ENCODE measurements around the gene KRT33B. TPM values are rescaled to one million over a fixed set of nuclear protein-coding genes. Genes with fewer than 3 reads are reported as not detected.

KRT33B gene
- total and polyA plus RNA-seq, 2 of the 8 experiments (the other 6 are each of a cell fraction or from before 2014, with no cell fraction given) = not detected

DNA sequence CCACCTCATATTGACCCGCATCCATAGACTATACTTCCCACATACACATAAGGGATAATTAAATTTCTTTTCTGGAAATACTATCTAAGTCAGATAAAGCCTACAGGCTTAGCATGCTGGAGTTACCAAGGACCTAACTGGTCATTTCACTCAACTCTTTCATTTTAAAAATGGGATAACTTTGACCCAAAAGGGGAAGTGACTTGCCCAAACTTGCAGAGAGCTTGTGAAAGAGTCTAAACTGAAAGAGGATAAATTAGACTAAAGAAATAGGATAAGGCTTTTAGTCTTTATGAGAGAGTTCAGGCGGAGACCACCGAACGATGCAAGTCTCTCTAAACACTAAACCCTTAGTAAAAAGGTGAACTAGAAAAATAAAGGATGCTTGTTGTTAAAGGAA lies 15.1 kb downstream of the KRT33B start:
- DNase-seq (ENCODE audit: low read depth in 1 of 2, low spot score in 2 of 2) (no peak), FAIRE-seq (no peak)
- H3K4me1 ChIP-seq (replicated peaks in 1 of 4; ENCODE audit: control insufficient read depth in 3 of 4, insufficient read depth in 4 of 4, low read length in 3 of 4) = no peaks in the 10 kb centered on the region
- TF ChIP-seq YY1 (IDR thresholded peaks at IDR 0.05; ENCODE audit: low read depth, low read length) (no peak), SUZ12 (IDR thresholded peaks at IDR 0.05; ENCODE audit: low read length) (no peak), MAFK (IDR thresholded peaks at IDR 0.05; ENCODE audit: low read depth, low read length) (no peak), BACH1 (IDR thresholded peaks at IDR 0.05; ENCODE audit: low read length) (no peak)
- TF ChIP-seq, protein P1, sequence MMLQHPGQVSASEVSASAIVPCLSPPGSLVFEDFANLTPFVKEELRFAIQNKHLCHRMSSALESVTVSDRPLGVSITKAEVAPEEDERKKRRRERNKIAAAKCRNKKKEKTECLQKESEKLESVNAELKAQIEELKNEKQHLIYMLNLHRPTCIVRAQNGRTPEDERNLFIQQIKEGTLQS (IDR thresholded peaks at IDR 0.05; ENCODE audit: insufficient read depth, low read depth, low read length) = no peak
- TF ChIP-seq, protein P2, sequence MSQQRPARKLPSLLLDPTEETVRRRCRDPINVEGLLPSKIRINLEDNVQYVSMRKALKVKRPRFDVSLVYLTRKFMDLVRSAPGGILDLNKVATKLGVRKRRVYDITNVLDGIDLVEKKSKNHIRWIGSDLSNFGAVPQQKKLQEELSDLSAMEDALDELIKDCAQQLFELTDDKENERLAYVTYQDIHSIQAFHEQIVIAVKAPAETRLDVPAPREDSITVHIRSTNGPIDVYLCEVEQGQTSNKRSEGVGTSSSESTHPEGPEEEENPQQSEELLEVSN (IDR thresholded peaks at IDR 0.05) = no peak

More for the DNA sequence above, 15.1 kb downstream of the KRT33B start:
- H3K4me2 ChIP-seq (ENCODE audit: insufficient read depth in 1 of 2, low read depth in 2 of 2, low read length in 2 of 2) = no peak overlapping the region
- H2AFZ ChIP-seq (ENCODE audit: low read length) = no peak overlapping the region
- H2BK120ac ChIP-seq (replicated peaks; ENCODE audit: low read depth, low read length) = no peak overlapping the region
- no peak overlapping the region for H3K18ac ChIP-seq (ENCODE audit: extremely low read depth, low read length)
- ChIA-PET POLR2A (ENCODE audit: partially characterized antibody) (no interaction called here), CTCF (ENCODE audit: partially characterized antibody) (interaction anchor here (0.6 to 0.9 kb wide), 2 partner anchors 132 to 484 kb away, joined by 3 to 5 read pairs; no protein-coding TSS in a partner anchor)
- no peak overlapping the region for H2BK20ac ChIP-seq (ENCODE audit: low read length)
- no peak overlapping the region for H2AK5ac ChIP-seq (ENCODE audit: low read depth, low read length)
- H3K23me2 ChIP-seq (ENCODE audit: low read depth, low read length) = no peaks in the 10 kb centered on the region
- no peaks in the 10 kb centered on the region for H4K20me1 ChIP-seq (replicated peaks in 1 of 2; ENCODE audit: control insufficient read depth in 1 of 2, insufficient read depth in 2 of 2, low read length in 2 of 2)
- H3K23ac ChIP-seq (ENCODE audit: insufficient read length) = no peak overlapping the region
- H4K5ac ChIP-seq (ENCODE audit: insufficient read length, low read depth, low read length) = no peak overlapping the region
- no peak overlapping the region for H2BK15ac ChIP-seq (ENCODE audit: low read length)
- no peak overlapping the region for H3K27ac ChIP-seq (ENCODE audit: low read depth, low read length)
- H4K8ac ChIP-seq (ENCODE audit: extremely low read depth, insufficient read depth, low read length) = no peak overlapping the region
- H3K36me3 ChIP-seq (ENCODE audit: control insufficient read depth in 2 of 4, insufficient read depth in 4 of 4, low read length in 3 of 4) = no peaks in the 10 kb centered on the region
- H3K4ac ChIP-seq (replicated peaks; ENCODE audit: insufficient read length, low read depth, low read length) = no peak overlapping the region
- no peaks in the 10 kb centered on the region for H3K79me1 ChIP-seq (ENCODE audit: low read depth, low read length)
- H3K9ac ChIP-seq (replicated peaks in 1 of 4; ENCODE audit: extremely low read depth in 1 of 4, low read depth in 3 of 4, low read length in 3 of 4) = no peak overlapping the region
- H3K14ac ChIP-seq (ENCODE audit: insufficient read length) = no peak overlapping the region
- no peak overlapping the region for H3K56ac ChIP-seq (replicated peaks; ENCODE audit: insufficient read length, low read depth, low read length)
- no peak overlapping the region for H2BK5ac ChIP-seq (ENCODE audit: low read depth, low read length)
- H3K4me3 ChIP-seq (ENCODE audit: extremely low read depth in 1 of 4, insufficient read depth in 2 of 4, low read depth in 3 of 4, low read length in 4 of 4) = no peak overlapping the region
- H2BK12ac ChIP-seq (ENCODE audit: low read depth, low read length) = no peak overlapping the region
- no peaks in the 10 kb centered on the region for H3K27me3 ChIP-seq (replicated peaks in 1 of 4; ENCODE audit: control insufficient read depth in 3 of 4, extremely low read depth in 1 of 4, insufficient read depth in 3 of 4, low read length in 3 of 4)
- 91% methylated on average over 4 of the region's 4 CpGs; no CpG with 5 or more reads in 1 of the 2 experiments for WGBS, 2 experiments (ENCODE audit: extremely low coverage in 1 of 2, insufficient coverage in 1 of 2, insufficient read length in 1 of 2, insufficient replicate concordance in 2 of 2, low coverage in 1 of 2, low lambda C conversion rate in 2 of 2, missing lambda C conversion rate in 1 of 2)
- H4K91ac ChIP-seq (replicated peaks; ENCODE audit: insufficient read length, low read length) = no peak overlapping the region
- H3K9me3 ChIP-seq (ENCODE audit: insufficient read depth in 2 of 2, low read depth in 1 of 2, low read length in 1 of 2) = no peaks in the 10 kb centered on the region
- no peaks in the 10 kb centered on the region for H3K79me2 ChIP-seq (ENCODE audit: control insufficient read depth in 1 of 2, insufficient read depth in 2 of 2, low read length in 2 of 2)
